ENCODE measurements around the gene PNPLA2.

The PNPLA2 gene

DNA sequence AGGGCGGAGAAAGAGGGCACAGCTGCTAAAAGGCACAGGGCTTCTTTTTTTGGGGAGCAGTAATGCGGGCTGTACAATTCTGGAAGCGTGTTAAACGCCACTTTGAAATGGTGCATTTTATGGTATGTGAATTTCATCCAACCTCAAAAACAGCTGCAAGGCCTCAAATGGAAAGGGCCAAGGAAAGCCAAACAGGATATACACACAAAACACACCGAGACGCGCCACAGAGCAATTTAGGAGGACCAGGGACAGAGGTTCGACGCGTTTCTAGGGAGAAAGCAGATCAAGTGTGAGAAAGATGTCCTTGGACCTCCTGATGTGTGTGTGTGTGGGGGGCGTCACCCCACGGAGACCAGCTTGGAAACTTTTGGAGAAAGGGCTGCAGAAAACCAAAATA lies 55.0 kb downstream of the PNPLA2 start:
- DNase-seq (ENCODE audit: low read depth in 2 of 2): no peak
